HepG2 (cell line): ENCODE results near the gene HDGF. TPM values are rescaled to one million over a fixed set of nuclear protein-coding genes. Genes with fewer than 3 reads are reported as not detected.
A peak's percentile ranks its signal among the peaks of the same experiment; 100 is the strongest.

Experiments used
- CSRNP1 ChIP-seq: sonication (generic); formaldehyde crosslinking; IDR thresholded peaks from 2 replicates; pipeline ENCODE4 v1.8.1; 2023; ENCODE audit warnings: mild to moderate bottlenecking, missing genetic modification reagents
- GATAD1 ChIP-seq: IDR thresholded peaks from 2 replicates; pipeline ENCODE4 v1.6.1; 2016; ENCODE audit warnings: missing genetic modification reagents, missing compliant biosample characterization
- HINFP ChIP-seq: sonication (generic); formaldehyde crosslinking; IDR thresholded peaks from 2 replicates; pipeline ENCODE4 v1.4.0; 2020; ENCODE audit warnings: low read depth, mild to moderate bottlenecking, missing genetic modification reagents
- NR2F6 ChIP-seq, 2 experiments: IDR thresholded peaks; 2 replicates each; pipeline ENCODE4 v1.6.1; 2016; ENCODE audit warnings: antibody characterized with exemption in 1 of 2, mild to moderate bottlenecking in 1 of 2
- RAD21 ChIP-seq: fragments of 450-650 bp; formaldehyde crosslinking; IDR thresholded peaks from 2 replicates; pipeline ENCODE4 v1.5.0; 2020; ENCODE audit warnings: mild to moderate bottlenecking
- SAP130 ChIP-seq: IDR thresholded peaks from 2 replicates; pipeline ENCODE4 v1.6.1; 2016; ENCODE audit warnings: low read depth
- SNAPC2 ChIP-seq: sonication (generic); formaldehyde crosslinking; IDR thresholded peaks from 2 replicates; pipeline ENCODE4 v1.8.1; 2022; ENCODE audit warnings: mild to moderate bottlenecking, missing genetic modification reagents
- TCF12 ChIP-seq, 2 experiments: fragments of 450-650 bp in 1 of 2; sonication (generic) in 1 of 2; formaldehyde crosslinking in 1 of 2; IDR thresholded peaks; 2 replicates each; pipeline versions ENCODE4 v1.6.1 to v1.8.0; 2017 to 2022; ENCODE audit warnings: antibody characterized with exemption in 1 of 2, mild to moderate bottlenecking in 1 of 2, missing genetic modification reagents in 1 of 2, moderate library complexity in 1 of 2
- THAP11 ChIP-seq: IDR thresholded peaks from 2 replicates; pipeline ENCODE4 v1.6.1; 2016; ENCODE audit warnings: missing biosample characterization, missing genetic modification reagents
- ZNF329 ChIP-seq: sonication (generic); formaldehyde crosslinking; IDR thresholded peaks from 2 replicates; pipeline ENCODE4 v1.9.0; 2021; ENCODE audit warnings: low read depth, mild to moderate bottlenecking, missing genetic modification reagents
- ZNF333 ChIP-seq: sonication (generic); formaldehyde crosslinking; IDR thresholded peaks from 2 replicates; pipeline ENCODE4 v1.4.0; 2020; ENCODE audit warnings: mild to moderate bottlenecking, missing genetic modification reagents, borderline replicate concordance
- ZNF468 ChIP-seq: sonication (generic); formaldehyde crosslinking; IDR thresholded peaks from 2 replicates; pipeline ENCODE4 v1.8.0; 2022; ENCODE audit warnings: mild to moderate bottlenecking, moderate library complexity, missing genetic modification reagents
- ZNF556 ChIP-seq: sonication (generic); formaldehyde crosslinking; IDR thresholded peaks from 2 replicates; pipeline ENCODE4 v1.4.0; 2020; ENCODE audit warnings: mild to moderate bottlenecking, missing genetic modification reagents, borderline replicate concordance
- ZNF619 ChIP-seq: sonication (generic); formaldehyde crosslinking; IDR thresholded peaks from 2 replicates; pipeline ENCODE4 v1.4.0; 2020; ENCODE audit warnings: mild to moderate bottlenecking, missing genetic modification reagents
- ZNF777 ChIP-seq: sonication (generic); formaldehyde crosslinking; IDR thresholded peaks from 2 replicates; pipeline ENCODE4 v1.4.0; 2020; ENCODE audit warnings: missing genetic modification reagents
- polyA plus RNA-seq, 8 experiments: library from polyadenylated mRNA; depleted of rRNA in 3 of 8; stranded (reverse) in 7 of 8; unstranded in 1 of 8; fragments of >200 nt; fragmentation: Illumina TruSeq in 4 of 8; extraction: Trizol in 4 of 8; gene quantifications; 2 replicates each; pipeline versions ENCODE4 v1.2.1 to v1.2.3, GENCODE V29; 2011 to 2016; ENCODE audit warnings: low read depth in 4 of 8, missing spikeins in 1 of 8, mixed read lengths in 1 of 8; ENCODE audit not compliant: insufficient read depth in 1 of 8
- total RNA-seq, 5 experiments: library from RNA; depleted of rRNA; stranded (reverse); fragments of >200 nt; fragmentation: Illumina TruSeq; extraction: Trizol; gene quantifications; 2 replicates each; pipeline ENCODE4 v1.2.3, GENCODE V29; 2016; ENCODE audit warnings: low read depth in 1 of 5
- TF ChIP-seq, protein P1 (sequence below): sonication (generic); formaldehyde crosslinking; IDR thresholded peaks from 2 replicates; pipeline ENCODE4 v1.8.1; 2022; ENCODE audit warnings: mild to moderate bottlenecking, missing genetic modification reagents
- TF ChIP-seq, protein P2 (sequence below): sonication (generic); formaldehyde crosslinking; IDR thresholded peaks from 2 replicates; pipeline ENCODE4 v1.4.0; 2020; ENCODE audit warnings: mild to moderate bottlenecking, missing genetic modification reagents

Gene HDGF
- total and polyA plus RNA-seq, 2 of the 13 experiments (the other 11 are each of a cell fraction or from before 2014, with no cell fraction given) = 156 to 196 TPM

DNA sequence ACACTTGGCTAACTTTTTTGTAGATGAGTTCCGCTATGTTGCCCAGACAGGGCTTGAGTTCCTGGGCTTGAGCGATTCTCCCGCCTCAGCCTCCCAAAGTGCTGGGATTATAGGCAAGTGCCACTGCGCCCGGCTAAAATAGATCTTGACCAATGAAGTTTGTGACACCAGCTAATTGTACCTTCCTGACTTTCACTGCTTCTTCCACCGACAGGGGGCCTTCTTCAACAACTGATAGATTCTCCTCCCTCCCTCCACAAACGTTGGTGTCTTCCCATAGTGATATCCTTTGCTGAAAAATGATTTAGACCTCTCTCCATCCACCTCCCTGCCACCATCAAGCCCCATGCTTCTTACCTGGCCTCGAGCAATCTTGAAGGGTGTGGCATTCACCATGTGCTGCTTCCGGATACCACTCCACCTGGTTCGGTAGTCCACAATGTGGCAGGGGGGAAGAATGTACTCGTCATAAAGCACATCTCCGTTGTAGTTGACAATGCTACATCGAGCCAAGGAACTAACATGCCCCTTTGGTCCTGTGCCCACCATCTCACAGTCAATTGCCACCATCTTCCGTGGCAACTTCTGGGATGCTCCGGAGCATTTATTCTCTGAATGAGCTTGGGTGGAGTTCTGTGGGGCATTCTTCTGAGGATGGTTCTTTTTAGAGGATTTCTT lies 24.8 kb downstream of the HDGF start (continued):
- TF ChIP-seq ZNF329 (CRISPR knock-in tag) (no peak), ZNF777 (CRISPR knock-in tag) (0 out of 2 replicates have a peak, but pooled peaks have one; percentile 24), TCF12 (IDR thresholded peaks at IDR 0.05) (no peak), TCF12 (CRISPR knock-in tag; IDR thresholded peaks at IDR 0.05) (no peak), CSRNP1 (no peak), ZNF468 (no peak), RAD21 (peak; percentile 51; the same call in 1 of the 2 replicates), THAP11 (peak; percentile 50; the same call in 1 of the 2 replicates), HINFP (CRISPR knock-in tag) (no peak), SAP130 (peak; percentile 20; the same call in 1 of the 2 replicates), GATAD1 (peak; percentile 58), ZNF556 (CRISPR knock-in tag) (no peak), NR2F6 (IDR thresholded peaks at IDR 0.05) (no peak), NR2F6 (CRISPR knock-in tag; IDR thresholded peaks at IDR 0.05) (no peak), ZNF333 (no peak), ZNF619 (CRISPR knock-in tag) (no peak), SNAPC2 (no peak)
- TF ChIP-seq, protein P1, sequence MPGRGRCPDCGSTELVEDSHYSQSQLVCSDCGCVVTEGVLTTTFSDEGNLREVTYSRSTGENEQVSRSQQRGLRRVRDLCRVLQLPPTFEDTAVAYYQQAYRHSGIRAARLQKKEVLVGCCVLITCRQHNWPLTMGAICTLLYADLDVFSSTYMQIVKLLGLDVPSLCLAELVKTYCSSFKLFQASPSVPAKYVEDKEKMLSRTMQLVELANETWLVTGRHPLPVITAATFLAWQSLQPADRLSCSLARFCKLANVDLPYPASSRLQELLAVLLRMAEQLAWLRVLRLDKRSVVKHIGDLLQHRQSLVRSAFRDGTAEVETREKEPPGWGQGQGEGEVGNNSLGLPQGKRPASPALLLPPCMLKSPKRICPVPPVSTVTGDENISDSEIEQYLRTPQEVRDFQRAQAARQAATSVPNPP (CRISPR knock-in tag) = no peak
- TF ChIP-seq, protein P2, sequence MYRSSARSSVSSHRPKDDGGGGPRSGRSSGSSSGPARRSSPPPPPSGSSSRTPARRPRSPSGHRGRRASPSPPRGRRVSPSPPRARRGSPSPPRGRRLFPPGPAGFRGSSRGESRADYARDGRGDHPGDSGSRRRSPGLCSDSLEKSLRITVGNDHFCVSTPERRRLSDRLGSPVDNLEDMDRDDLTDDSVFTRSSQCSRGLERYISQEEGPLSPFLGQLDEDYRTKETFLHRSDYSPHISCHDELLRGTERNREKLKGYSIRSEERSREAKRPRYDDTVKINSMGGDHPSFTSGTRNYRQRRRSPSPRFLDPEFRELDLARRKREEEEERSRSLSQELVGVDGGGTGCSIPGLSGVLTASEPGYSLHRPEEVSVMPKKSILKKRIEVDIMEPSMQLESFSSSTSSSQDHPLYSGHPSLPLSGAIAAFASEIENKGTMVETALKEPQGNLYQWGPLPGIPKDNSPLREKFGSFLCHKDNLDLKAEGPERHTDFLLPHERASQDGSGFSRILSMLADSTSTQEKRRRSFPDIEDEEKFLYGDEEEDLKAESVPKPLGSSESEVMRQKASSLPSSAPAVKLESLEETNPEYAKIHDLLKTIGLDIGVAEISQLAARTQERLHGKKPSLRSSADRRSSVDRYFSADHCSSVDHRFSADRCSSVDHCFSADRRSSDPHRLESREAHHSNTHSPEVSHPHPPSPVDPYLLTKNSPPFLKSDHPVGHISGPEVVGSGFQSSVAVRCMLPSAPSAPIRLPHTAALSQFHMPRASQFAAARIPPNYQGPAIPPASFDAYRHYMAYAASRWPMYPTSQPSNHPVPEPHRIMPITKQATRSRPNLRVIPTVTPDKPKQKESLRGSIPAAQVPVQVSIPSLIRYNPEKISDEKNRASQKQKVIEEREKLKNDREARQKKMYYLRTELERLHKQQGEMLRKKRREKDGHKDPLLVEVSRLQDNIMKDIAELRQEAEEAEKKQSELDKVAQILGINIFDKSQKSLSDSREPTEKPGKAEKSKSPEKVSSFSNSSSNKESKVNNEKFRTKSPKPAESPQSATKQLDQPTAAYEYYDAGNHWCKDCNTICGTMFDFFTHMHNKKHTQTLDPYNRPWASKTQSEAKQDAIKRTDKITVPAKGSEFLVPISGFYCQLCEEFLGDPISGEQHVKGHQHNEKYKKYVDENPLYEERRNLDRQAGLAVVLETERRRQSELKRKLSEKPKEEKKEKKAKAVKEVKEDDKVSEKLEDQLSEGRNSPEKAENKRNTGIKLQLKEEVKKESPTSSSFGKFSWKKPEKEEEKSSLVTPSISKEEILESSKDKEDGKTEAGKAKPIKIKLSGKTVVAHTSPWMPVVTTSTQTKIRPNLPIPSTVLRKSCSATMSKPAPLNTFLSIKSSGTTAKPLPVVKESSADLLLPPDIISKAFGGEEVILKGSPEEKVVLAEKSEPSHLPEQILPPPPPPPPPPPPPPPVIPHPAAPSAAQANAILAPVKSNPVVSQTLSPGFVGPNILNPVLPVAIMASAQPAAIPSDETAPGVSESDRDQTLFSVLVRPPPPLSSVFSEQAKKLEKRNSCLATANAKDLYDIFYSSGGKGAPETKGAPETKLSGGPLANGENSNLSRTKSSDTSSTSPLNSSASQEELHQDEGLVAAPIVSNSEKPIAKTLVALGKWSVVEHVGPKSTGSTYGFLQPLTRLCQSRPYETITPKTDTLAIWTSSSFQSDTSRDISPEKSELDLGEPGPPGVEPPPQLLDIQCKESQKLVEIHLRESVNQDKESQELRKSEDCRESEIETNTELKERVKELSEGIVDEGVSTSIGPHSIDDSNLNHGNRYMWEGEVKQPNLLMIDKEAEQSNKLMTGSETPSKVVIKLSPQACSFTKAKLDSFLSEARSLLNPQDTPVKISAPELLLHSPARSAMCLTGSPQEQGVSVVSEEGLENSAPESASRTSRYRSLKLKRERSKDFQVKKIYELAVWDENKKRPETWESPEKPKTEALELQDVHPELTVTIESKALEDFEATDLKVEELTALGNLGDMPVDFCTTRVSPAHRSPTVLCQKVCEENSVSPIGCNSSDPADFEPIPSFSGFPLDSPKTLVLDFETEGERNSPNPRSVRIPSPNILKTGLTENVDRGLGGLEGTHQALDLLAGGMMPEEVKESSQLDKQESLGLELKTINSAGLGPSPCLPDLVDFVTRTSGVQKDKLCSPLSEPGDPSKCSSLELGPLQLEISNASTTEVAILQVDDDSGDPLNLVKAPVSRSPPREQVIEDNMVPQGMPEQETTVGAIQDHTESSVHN = 0 out of 2 replicates have a peak, but pooled peaks have one; percentile 65
